A549 treated with ZK216348 at 1 μM for 4 hours (cell line): ENCODE results near the gene PIGB. TPM values are rescaled to one million over a fixed set of nuclear protein-coding genes. Genes with fewer than 3 reads are reported as not detected.

ENCODE experiments used
- total RNA-seq: library from RNA; stranded (reverse); fragments of 200-300 nt; extraction: Qiagen RNA extraction; gene quantifications from 5 replicates; pipeline ENCODE4 v1.2.3, GENCODE V29; 2022; ENCODE audit warnings: low read depth

Gene PIGB
- total RNA-seq, result 9.4 to 14.5 TPM (median 13.1 TPM) in 5 replicates

DNA sequence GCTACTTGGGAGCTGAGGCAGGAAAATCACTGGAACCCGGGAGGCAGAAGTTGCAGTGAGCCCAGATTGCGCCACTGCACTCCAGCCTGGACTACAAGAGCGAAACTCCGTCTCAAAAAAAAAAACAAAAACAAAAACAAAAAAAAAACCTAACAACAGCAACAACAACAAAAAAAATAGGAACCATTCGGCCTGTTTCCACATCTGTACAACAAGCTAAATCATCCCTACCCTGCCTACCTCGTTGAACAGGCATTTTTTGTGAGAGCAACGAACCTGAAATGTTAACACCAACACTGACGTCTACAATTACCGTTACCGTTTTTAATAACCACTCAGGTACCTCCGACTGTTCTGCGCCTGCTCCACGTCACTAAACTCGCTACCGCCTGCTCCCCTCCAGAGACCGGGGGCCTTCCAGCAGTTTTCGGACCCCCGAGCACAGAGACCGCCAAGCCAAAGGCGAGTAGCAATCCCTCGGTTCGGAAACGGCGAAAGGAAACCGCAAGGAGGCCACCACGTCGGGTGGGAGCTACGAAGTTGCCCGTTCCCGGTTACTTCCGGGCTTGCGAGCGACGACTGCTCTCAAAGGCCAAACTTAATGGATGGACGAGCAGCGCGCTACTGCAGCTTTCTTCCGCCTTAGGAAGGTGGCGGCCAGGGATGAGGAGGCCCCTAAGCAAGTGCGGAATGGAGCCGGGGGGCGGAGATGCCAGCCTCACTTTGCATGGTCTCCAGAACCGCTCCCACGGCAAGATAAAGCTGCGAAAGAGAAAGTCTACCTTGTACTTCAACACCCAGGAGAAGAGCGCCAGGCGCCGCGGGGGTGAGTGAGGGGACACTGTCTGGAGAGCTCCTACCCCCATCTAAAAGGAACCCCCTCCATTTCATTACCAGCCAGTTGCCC is at the start of gene PIGB, which contains the start of gene PIGBOS1:
Gene PIGB (plus strand): TSS at position 635 of the 907 bp plus-strand sequence. CDS start 29 bp downstream, at position 664.
Gene PIGBOS1 (minus strand): TSS at position 536 of the 907 bp plus-strand sequence. CDS start 1,331 bp downstream, outside the sequence.

DNA sequence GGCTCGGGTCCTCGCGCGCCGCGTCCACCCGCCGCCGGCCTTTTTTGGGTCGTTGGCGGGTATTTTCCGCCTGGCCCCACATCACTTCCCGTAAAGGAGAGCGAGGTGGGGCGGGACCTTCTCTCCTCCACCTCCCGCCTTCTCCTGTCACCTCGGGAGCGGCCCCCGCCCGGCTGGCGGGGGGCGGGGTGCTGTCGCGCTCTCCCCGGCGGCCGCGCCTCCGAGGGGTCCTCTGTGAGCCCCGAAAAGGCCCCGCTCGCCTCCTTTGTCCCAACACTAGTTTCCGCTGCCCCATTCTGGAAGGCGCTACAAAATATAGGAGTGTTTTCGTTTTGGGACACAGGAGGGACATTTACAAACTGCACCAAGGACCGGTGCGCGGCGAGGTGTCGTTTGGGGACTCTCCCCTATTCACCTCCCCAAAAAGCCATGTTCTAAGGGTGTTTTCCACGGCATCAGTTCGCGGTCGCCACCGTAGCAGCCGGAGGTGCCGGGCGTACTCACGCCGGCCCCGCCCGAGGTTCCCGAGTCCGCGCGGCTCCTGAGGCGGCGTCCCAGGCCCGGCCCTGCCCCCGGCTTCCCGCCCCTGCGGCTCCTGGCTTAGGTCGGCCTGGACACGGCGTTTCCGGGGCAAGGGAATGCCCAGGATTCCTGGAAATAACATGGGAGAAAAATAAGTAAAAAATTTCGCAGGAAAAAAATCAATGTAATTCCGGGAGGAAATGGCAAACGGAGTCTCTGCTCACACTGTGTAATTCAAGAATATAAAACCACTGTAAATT is 29.1 kb upstream of the PIGB start, which contains the start of gene RAB27A:
Gene RAB27A (minus strand): TSS at position 68 of the 782 bp plus-strand sequence. CDS start 54,879 bp downstream, outside the sequence.

Other genes starting within 250 kb of the PIGB start
- 70.2 to 143 TPM (median 90.0 TPM) in 5 replicates for gene RSL24D1, start 122.3 kb upstream of the PIGB start, total RNA-seq
- gene RAB27A, start 29.4 kb upstream of the PIGB start, total RNA-seq, result 8.5 to 16.7 TPM (median 11.4 TPM) in 5 replicates
- gene PIGBOS1, start 99 bp upstream of the PIGB start, total RNA-seq, result 14.7 to 34.7 TPM (median 25.2 TPM) in 5 replicates
- 26.7 to 41.0 TPM (median 36.6 TPM) in 5 replicates for gene CCPG1, start 89.1 kb downstream of the PIGB start, total RNA-seq
- gene PIERCE2, start 89.3 kb downstream of the PIGB start, total RNA-seq, result 1.9 to 5.6 TPM (median 3.7 TPM) in 5 replicates
- gene DNAAF4, start 189.0 kb downstream of the PIGB start, total RNA-seq, result 4.6 to 9.5 TPM (median 6.8 TPM) in 5 replicates